ENCODE data around the gene XYLT1.

GRCh38 chr16:17289674-17290635 lies 180.8 kb downstream of the XYLT1 start:
- no peak for TF ChIP-seq POLR2AphosphoS5 (IDR thresholded peaks at IDR 0.05)
- TF ChIP-seq, protein P1, sequence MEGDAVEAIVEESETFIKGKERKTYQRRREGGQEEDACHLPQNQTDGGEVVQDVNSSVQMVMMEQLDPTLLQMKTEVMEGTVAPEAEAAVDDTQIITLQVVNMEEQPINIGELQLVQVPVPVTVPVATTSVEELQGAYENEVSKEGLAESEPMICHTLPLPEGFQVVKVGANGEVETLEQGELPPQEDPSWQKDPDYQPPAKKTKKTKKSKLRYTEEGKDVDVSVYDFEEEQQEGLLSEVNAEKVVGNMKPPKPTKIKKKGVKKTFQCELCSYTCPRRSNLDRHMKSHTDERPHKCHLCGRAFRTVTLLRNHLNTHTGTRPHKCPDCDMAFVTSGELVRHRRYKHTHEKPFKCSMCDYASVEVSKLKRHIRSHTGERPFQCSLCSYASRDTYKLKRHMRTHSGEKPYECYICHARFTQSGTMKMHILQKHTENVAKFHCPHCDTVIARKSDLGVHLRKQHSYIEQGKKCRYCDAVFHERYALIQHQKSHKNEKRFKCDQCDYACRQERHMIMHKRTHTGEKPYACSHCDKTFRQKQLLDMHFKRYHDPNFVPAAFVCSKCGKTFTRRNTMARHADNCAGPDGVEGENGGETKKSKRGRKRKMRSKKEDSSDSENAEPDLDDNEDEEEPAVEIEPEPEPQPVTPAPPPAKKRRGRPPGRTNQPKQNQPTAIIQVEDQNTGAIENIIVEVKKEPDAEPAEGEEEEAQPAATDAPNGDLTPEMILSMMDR (IDR thresholded peaks at IDR 0.05; ENCODE audit: poor library complexity, severe bottlenecking): no peak
- TF ChIP-seq, protein P2, sequence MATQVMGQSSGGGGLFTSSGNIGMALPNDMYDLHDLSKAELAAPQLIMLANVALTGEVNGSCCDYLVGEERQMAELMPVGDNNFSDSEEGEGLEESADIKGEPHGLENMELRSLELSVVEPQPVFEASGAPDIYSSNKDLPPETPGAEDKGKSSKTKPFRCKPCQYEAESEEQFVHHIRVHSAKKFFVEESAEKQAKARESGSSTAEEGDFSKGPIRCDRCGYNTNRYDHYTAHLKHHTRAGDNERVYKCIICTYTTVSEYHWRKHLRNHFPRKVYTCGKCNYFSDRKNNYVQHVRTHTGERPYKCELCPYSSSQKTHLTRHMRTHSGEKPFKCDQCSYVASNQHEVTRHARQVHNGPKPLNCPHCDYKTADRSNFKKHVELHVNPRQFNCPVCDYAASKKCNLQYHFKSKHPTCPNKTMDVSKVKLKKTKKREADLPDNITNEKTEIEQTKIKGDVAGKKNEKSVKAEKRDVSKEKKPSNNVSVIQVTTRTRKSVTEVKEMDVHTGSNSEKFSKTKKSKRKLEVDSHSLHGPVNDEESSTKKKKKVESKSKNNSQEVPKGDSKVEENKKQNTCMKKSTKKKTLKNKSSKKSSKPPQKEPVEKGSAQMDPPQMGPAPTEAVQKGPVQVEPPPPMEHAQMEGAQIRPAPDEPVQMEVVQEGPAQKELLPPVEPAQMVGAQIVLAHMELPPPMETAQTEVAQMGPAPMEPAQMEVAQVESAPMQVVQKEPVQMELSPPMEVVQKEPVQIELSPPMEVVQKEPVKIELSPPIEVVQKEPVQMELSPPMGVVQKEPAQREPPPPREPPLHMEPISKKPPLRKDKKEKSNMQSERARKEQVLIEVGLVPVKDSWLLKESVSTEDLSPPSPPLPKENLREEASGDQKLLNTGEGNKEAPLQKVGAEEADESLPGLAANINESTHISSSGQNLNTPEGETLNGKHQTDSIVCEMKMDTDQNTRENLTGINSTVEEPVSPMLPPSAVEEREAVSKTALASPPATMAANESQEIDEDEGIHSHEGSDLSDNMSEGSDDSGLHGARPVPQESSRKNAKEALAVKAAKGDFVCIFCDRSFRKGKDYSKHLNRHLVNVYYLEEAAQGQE (IDR thresholded peaks at IDR 0.05; ENCODE audit: borderline replicate concordance): no peak
- no peak for TF ChIP-seq RAD21 (conservative IDR thresholded peaks at IDR 0.05)
